ENCODE measurements around the gene CTBP2.

DNA sequence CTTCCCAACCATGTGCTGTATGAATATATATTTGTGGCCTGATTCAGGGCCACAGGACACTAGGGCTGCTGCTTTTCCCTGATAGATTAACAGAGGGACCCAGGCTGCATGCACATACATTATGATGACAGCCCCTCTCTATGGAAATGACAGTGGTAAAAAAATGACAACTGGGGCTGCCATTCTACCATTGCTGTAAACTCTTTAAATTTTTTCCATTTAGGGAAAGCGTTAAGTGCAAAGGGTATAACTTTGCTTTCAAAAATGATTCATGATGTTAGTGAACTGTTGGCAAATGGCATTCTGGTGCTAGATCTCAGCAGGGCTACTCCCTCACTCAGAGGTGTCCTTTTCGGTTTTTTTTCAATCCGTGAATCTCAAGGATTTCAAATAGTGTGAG, 4.2 kb downstream of the CTBP2 start:
- TF ChIP-seq TARDBP (IDR thresholded peaks at IDR 0.05; ENCODE audit: borderline replicate concordance) (no peak), CHD1 (IDR thresholded peaks at IDR 0.05; ENCODE audit: low read depth, low read length) (no peak), MTA3 (IDR thresholded peaks at IDR 0.05; ENCODE audit: borderline replicate concordance, low read length) (no peak), FOS (IDR thresholded peaks at IDR 0.05; ENCODE audit: borderline replicate concordance, extremely low read depth, insufficient read length) (no peak), ASH2L (IDR thresholded peaks at IDR 0.05; ENCODE audit: borderline replicate concordance, low read depth) (no peak), KAT2A (conservative IDR thresholded peaks at IDR 0.05; ENCODE audit: control insufficient read depth, low read depth, low read length) (no peak), ZZZ3 (IDR thresholded peaks at IDR 0.05; ENCODE audit: control insufficient read depth, insufficient read length, low read depth) (no peak), BCL11A (IDR thresholded peaks at IDR 0.05; ENCODE audit: low read depth, low read length) (no peak), EZH2 (IDR thresholded peaks at IDR 0.05; ENCODE audit: borderline replicate concordance, control insufficient read depth, low read depth, low read length) (no peak), ZNF274 (IDR thresholded peaks at IDR 0.05; ENCODE audit: insufficient read depth, insufficient read length) (no peak)
- TF ChIP-seq, protein P1, sequence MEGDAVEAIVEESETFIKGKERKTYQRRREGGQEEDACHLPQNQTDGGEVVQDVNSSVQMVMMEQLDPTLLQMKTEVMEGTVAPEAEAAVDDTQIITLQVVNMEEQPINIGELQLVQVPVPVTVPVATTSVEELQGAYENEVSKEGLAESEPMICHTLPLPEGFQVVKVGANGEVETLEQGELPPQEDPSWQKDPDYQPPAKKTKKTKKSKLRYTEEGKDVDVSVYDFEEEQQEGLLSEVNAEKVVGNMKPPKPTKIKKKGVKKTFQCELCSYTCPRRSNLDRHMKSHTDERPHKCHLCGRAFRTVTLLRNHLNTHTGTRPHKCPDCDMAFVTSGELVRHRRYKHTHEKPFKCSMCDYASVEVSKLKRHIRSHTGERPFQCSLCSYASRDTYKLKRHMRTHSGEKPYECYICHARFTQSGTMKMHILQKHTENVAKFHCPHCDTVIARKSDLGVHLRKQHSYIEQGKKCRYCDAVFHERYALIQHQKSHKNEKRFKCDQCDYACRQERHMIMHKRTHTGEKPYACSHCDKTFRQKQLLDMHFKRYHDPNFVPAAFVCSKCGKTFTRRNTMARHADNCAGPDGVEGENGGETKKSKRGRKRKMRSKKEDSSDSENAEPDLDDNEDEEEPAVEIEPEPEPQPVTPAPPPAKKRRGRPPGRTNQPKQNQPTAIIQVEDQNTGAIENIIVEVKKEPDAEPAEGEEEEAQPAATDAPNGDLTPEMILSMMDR (IDR thresholded peaks at IDR 0.05 in 2 of 3, conservative IDR thresholded peaks at IDR 0.05 in 1 of 3; ENCODE audit: control insufficient read depth in 2 of 3, extremely low read depth in 1 of 3, insufficient read depth in 1 of 3, low read depth in 3 of 3, low read length in 3 of 3), result no peak

Measured in GM12878 (cell line).